Measurements from ENCODE around the gene BNIP5.

BNIP5 gene

DNA sequence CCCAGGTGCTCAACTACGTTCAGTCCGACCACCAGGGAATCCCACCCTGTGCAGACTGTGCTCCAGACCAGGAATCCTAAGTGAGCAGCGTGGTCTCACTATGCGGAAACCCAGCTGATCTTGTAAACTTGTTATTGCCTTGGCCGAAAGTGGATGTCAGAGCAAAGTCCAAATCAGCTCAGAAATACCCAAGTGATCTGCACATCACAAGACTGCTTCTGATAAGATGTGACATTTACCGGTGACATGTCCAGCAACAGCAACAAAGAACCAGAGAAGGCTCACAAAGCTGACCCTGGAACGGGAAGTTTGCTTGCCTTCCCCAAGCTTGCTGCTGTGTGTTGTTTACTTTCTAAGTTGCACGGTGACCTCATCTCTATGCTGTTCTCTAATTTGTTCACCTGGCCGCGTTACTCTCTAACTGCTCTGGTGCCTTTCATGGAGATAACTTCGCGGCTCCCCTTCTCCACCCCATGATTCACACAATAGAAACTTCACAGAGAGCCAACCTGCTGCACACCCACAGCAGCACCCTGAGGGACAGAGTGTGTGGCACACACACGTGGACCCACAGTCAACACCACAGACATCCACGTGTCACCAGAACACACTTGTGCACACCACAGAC is 1.7 kb downstream of the BNIP5 start:
- no peak overlapping the region for H2AFZ ChIP-seq (ENCODE audit: low read depth, low read length)
- no peak overlapping the region for H3K27ac ChIP-seq (ENCODE audit: low read length)
- H4K20me1 ChIP-seq (ENCODE audit: insufficient read depth, low read length) = peaks cover 3% of the 10 kb centered on the region; the same call in 1 of the 2 replicates
- no peak overlapping the region for H3K4me2 ChIP-seq (ENCODE audit: insufficient read depth, low read length)
- no peak for DNase-seq
- peaks cover 11% of the 10 kb centered on the region for H3K27me3 ChIP-seq (ENCODE audit: insufficient read depth, low read length, poor library complexity)
- H3K4me3 ChIP-seq (ENCODE audit: low read depth in 1 of 2, low read length in 2 of 2) = no peak overlapping the region
- no peaks in the 10 kb centered on the region for H3K4me1 ChIP-seq (ENCODE audit: insufficient read depth, low read length)
- no peak for ATAC-seq (ENCODE audit: insufficient read depth, low read depth)
- H3K36me3 ChIP-seq (ENCODE audit: insufficient read depth, low read length) = no peaks in the 10 kb centered on the region
- no peaks in the 10 kb centered on the region for H3K9me3 ChIP-seq (ENCODE audit: insufficient read depth, low read length, severe bottlenecking)
- no peaks in the 10 kb centered on the region for H3K79me2 ChIP-seq (ENCODE audit: insufficient read depth, low read length)
- TF ChIP-seq EZH2 (IDR thresholded peaks at IDR 0.05; ENCODE audit: borderline replicate concordance, low read depth, low read length, severe bottlenecking) = no peak
- TF ChIP-seq, protein P1, sequence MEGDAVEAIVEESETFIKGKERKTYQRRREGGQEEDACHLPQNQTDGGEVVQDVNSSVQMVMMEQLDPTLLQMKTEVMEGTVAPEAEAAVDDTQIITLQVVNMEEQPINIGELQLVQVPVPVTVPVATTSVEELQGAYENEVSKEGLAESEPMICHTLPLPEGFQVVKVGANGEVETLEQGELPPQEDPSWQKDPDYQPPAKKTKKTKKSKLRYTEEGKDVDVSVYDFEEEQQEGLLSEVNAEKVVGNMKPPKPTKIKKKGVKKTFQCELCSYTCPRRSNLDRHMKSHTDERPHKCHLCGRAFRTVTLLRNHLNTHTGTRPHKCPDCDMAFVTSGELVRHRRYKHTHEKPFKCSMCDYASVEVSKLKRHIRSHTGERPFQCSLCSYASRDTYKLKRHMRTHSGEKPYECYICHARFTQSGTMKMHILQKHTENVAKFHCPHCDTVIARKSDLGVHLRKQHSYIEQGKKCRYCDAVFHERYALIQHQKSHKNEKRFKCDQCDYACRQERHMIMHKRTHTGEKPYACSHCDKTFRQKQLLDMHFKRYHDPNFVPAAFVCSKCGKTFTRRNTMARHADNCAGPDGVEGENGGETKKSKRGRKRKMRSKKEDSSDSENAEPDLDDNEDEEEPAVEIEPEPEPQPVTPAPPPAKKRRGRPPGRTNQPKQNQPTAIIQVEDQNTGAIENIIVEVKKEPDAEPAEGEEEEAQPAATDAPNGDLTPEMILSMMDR (IDR thresholded peaks at IDR 0.05; ENCODE audit: borderline replicate concordance, extremely low read depth, low read length, poor library complexity, severe bottlenecking) = no peak
- H3K9ac ChIP-seq (ENCODE audit: low read depth, low read length) = no peak overlapping the region

DNA sequence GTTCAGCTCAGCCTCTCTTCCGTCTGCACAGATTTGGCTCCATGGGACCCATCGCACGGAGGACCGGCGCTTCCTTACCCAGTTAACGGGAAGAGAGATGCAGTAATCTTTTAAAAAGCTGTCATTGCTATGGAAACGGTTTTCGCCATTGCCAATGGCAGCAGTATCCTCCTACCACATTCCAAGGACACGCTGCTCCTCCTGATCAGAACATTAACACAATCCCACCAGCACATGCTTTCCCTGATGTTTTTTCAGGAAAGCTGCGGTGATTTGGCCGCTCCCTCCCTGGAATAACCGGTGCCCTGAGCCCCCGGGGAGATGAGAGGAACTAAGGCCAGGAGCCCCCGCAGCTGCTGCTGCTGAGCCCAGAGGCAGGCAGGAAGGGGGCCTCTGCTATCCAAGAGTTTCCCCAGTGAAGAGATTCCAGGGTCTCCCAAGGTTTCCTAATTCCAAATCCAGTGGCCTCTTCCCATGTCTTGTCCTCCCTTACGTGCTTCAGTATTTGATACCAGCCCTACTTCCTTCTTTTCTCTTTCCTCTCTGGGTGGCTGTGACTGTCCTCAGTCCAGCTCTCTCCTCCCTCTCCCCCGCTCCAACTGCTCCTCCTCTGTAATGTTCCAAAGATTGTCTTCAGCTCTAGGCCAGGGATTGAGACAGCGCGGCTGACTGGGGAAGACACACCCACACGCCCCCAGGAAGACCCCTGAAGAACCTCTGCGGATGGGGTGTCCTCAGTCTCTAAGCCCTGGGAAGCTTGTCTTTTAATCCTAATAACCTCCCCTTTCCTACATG is 2.6 kb downstream of the BNIP5 start:
- H3K27ac ChIP-seq (ENCODE audit: low read length) = no peak overlapping the region

DNA sequence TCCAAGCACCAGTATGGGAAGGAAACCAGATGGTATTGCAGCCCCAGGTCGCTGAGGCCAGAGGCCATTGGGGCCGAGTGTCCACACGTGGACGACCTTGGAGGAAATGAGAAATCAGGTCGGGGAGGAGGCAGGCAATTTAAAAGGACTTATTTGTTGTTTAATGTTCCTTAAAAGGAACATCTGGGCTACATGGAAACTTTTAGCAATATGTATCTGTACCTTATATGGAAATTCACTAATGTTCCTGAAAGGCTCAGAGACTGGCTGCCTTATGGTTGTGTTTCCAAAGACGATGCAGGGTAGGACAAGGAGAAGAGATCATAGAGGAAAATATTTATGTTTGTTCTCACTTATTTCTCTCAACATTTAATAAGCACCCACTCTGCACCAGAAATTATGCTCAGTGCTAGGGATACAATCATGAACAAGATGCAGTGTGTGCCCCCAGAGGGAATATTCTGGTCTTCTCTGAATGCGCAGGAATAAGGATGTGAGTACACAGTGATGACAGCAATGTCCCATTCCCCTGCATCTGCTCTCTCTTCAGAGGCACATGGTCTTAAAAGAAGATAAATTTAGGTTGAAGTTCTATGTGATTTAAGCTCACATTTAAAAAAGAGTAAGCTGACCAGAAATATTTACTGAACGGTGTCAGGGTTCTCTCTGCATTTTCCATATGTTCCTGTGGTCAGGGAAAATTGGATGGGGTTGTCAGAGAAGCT is 3.4 kb downstream of the BNIP5 start:
- H3K4me3 ChIP-seq (ENCODE audit: low read depth in 1 of 2, low read length in 2 of 2) = no peak overlapping the region
- no peak overlapping the region for H3K4me2 ChIP-seq (ENCODE audit: insufficient read depth, low read length)
- H3K9me3 ChIP-seq (ENCODE audit: insufficient read depth, low read length, severe bottlenecking) = no peaks in the 10 kb centered on the region
- TF ChIP-seq, protein P1 (IDR thresholded peaks at IDR 0.05; ENCODE audit: borderline replicate concordance, extremely low read depth, low read length, poor library complexity, severe bottlenecking) = no peak
- TF ChIP-seq EZH2 (IDR thresholded peaks at IDR 0.05; ENCODE audit: borderline replicate concordance, low read depth, low read length, severe bottlenecking) = no peak
- ATAC-seq (ENCODE audit: insufficient read depth, low read depth) = no peak
- H3K27ac ChIP-seq (ENCODE audit: low read length) = no peak overlapping the region
- no peaks in the 10 kb centered on the region for H3K36me3 ChIP-seq (ENCODE audit: insufficient read depth, low read length)
- H4K20me1 ChIP-seq (ENCODE audit: insufficient read depth, low read length) = no peaks in the 10 kb centered on the region
- no peaks in the 10 kb centered on the region for H3K4me1 ChIP-seq (ENCODE audit: insufficient read depth, low read length)
- peaks cover 7% of the 10 kb centered on the region for H3K27me3 ChIP-seq (ENCODE audit: insufficient read depth, low read length, poor library complexity)
- H3K79me2 ChIP-seq (ENCODE audit: insufficient read depth, low read length) = no peaks in the 10 kb centered on the region
- no peak overlapping the region for H3K9ac ChIP-seq (ENCODE audit: low read depth, low read length)
- no peak overlapping the region for H2AFZ ChIP-seq (ENCODE audit: low read depth, low read length)
- no peak for DNase-seq

More for the DNA sequence above, 2.6 kb downstream of the BNIP5 start:
- no peaks in the 10 kb centered on the region for H3K36me3 ChIP-seq (ENCODE audit: insufficient read depth, low read length)
- no peak for ATAC-seq (ENCODE audit: insufficient read depth, low read depth)
- H3K79me2 ChIP-seq (ENCODE audit: insufficient read depth, low read length) = no peaks in the 10 kb centered on the region
- TF ChIP-seq EZH2 (IDR thresholded peaks at IDR 0.05; ENCODE audit: borderline replicate concordance, low read depth, low read length, severe bottlenecking) = no peak
- TF ChIP-seq, protein P1 (IDR thresholded peaks at IDR 0.05; ENCODE audit: borderline replicate concordance, extremely low read depth, low read length, poor library complexity, severe bottlenecking) = no peak
- H3K4me3 ChIP-seq (ENCODE audit: low read depth in 1 of 2, low read length in 2 of 2) = no peak overlapping the region
- H3K4me1 ChIP-seq (ENCODE audit: insufficient read depth, low read length) = no peaks in the 10 kb centered on the region
- no peak for DNase-seq
- H3K9ac ChIP-seq (ENCODE audit: low read depth, low read length) = no peak overlapping the region
- no peak overlapping the region for H3K4me2 ChIP-seq (ENCODE audit: insufficient read depth, low read length)
- H3K27me3 ChIP-seq (ENCODE audit: insufficient read depth, low read length, poor library complexity) = peaks cover 7% of the 10 kb centered on the region
- H3K9me3 ChIP-seq (ENCODE audit: insufficient read depth, low read length, severe bottlenecking) = no peaks in the 10 kb centered on the region
- peaks cover 2% of the 10 kb centered on the region; the same call in 1 of the 2 replicates for H4K20me1 ChIP-seq (ENCODE audit: insufficient read depth, low read length)
- H2AFZ ChIP-seq (ENCODE audit: low read depth, low read length) = no peak overlapping the region
